HG03097 (cell line): ENCODE results near the gene TNFRSF21.
"Not testable (repeated sequence)": the region's sequence is repeated elsewhere in the genome, so short reads cannot be mapped to it uniquely, and the experiment has no call there.

Experiments
- ATAC-seq: cut with Tn5 transposase; IDR thresholded peaks from one replicate; pipeline ENCODE4 v1.9.1; 2021; ENCODE audit not compliant: unreplicated experiment, low FRiP score

Gene TNFRSF21

GRCh38 chr6:47290124-47290834 is 19.4 kb downstream of the TNFRSF21 start:
- ATAC-seq: no peak

- ATAC-seq: no peak
Observed at GRCh38 chr6:47288267-47289090, 21.2 kb downstream of the TNFRSF21 start.

GRCh38 chr6:47286301-47286700 is 23.4 kb downstream of the TNFRSF21 start:
- no peak for ATAC-seq

GRCh38 chr6:47283993-47284392 is 25.7 kb downstream of the TNFRSF21 start:
- ATAC-seq: no peak

- ATAC-seq: no peak
Observed at GRCh38 chr6:47278545-47278944, 31.2 kb downstream of the TNFRSF21 start.

GRCh38 chr6:47277702-47278101 is 32.0 kb downstream of the TNFRSF21 start:
- ATAC-seq: no peak

- no peak for ATAC-seq
Observed at GRCh38 chr6:47276377-47276776, 33.3 kb downstream of the TNFRSF21 start.

- ATAC-seq: no peak
Observed at GRCh38 chr6:47275640-47276039, 34.1 kb downstream of the TNFRSF21 start.

- ATAC-seq: not testable (repeated sequence)
Observed at GRCh38 chr6:47275132-47275531, 34.6 kb downstream of the TNFRSF21 start.

GRCh38 chr6:47268572-47269187 is 41.0 kb downstream of the TNFRSF21 start:
- ATAC-seq: no peak

GRCh38 chr6:47267301-47267700 is 42.4 kb downstream of the TNFRSF21 start:
- no peak for ATAC-seq

GRCh38 chr6:47265971-47266370 is 43.7 kb downstream of the TNFRSF21 start:
- ATAC-seq: no peak

GRCh38 chr6:47264775-47265184 is 44.9 kb downstream of the TNFRSF21 start:
- no peak for ATAC-seq

- no peak for ATAC-seq
Observed at GRCh38 chr6:47263268-47263667, 46.4 kb downstream of the TNFRSF21 start.

- ATAC-seq: no peak
Observed at GRCh38 chr6:47262231-47262630, 47.5 kb downstream of the TNFRSF21 start.

GRCh38 chr6:47261191-47261590 is 48.5 kb downstream of the TNFRSF21 start:
- no peak for ATAC-seq

GRCh38 chr6:47260021-47260420 is 49.7 kb downstream of the TNFRSF21 start:
- ATAC-seq: no peak

GRCh38 chr6:47258724-47259347 is 50.9 kb downstream of the TNFRSF21 start:
- no peak for ATAC-seq

- ATAC-seq: no peak
Observed at GRCh38 chr6:47256981-47257730, 52.5 kb downstream of the TNFRSF21 start.

GRCh38 chr6:47256361-47256760 is 53.3 kb downstream of the TNFRSF21 start:
- no peak for ATAC-seq
